Measurements from ENCODE around the gene LPP.
A peak's percentile ranks its signal among the peaks of the same experiment; 100 is the strongest.

The LPP gene

GRCh38 chr3:188256758-188257157 is 102.8 kb downstream of the LPP start:
- no peak for DNase-seq

DNA sequence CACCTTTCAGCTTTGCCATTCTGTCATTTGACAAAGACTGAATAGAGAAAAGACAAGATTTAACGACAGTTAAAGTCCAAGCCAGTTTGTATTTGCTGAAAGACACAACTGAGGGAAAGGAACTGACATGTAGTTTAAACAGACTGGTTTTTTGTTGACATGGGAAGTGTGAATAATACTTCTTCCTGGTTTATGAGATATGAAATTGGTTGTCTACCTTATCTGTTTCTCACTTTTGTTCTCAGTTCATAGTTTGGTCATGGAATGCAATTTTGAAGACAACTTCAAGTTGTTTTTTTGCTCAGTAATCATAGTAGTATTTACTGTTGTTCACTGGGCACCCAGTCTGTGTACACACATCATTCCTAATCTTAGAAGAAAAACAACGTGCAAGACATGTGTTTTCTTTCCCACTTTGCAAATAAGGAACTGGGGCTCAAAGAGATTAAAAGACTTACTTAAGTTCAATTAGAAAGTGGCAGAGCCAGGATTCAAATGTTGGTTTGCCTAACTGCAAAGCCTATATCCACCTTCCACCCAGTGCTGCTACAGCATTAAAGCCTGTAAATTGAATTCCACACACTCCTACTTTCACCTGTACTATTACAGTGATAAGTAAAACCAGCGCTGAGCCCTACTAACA is 103.5 kb downstream of the LPP start:
- DNase-seq: no peak

- DNase-seq: no peak
Measured at GRCh38 chr3:188259191-188259590, 105.2 kb downstream of the LPP start.

GRCh38 chr3:188259596-188259995 is 105.6 kb downstream of the LPP start:
- DNase-seq: no peak

DNA sequence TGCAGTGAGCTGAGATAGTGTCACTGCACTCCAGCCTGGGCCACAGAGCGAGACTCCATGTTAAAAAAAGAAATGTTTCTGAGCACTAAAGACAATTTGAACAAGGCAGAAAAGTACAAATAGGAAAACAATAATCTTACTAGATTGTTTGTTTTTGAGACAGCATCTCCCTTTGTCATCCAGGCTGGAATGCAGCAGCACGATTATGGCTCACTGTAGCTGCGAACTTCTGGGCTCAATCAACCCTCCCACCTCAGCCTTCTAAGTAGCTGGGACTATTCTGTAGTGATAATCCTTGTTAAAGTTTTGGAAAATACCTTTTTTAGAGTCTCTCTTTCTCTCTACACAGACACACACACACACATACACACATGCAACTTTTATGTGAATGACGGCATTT is 107.1 kb downstream of the LPP start:
- no peak for DNase-seq

GRCh38 chr3:188262488-188262887 is 108.5 kb downstream of the LPP start:
- DNase-seq: no peak

- DNase-seq: peak; percentile 50 to 87
Measured at GRCh38 chr3:188262913-188263683, 109.1 kb downstream of the LPP start.

GRCh38 chr3:188264226-188265207 is 110.6 kb downstream of the LPP start:
- peak in 1 of 2 donors; percentile 5 for DNase-seq

- DNase-seq: no peak
Measured at GRCh38 chr3:188266562-188267274, 112.8 kb downstream of the LPP start.

DNA sequence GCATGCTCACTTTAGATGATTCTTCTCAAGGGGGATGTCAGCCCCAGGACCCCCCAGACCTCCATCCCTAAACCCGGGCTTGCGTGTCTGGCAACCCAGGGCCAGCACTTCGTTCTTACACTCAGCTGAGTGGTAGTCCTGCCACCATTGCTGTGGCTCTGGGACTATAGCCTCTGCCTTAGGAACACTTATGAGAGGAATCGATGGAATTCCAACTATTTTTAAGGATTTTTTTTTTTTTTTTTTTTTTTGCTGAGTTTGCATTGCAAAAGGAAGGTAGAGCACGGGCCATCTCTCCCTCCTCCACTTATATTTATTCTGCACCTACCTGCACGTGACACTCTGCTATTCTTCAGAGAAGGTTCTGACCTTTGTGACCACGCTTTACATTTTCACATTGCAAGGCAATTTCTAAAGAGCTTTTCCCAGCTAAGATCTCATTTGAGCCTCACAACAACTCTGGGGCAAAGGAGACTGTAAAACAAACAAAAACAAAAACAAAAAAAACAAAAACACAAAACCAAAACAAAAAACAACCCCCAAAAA is 113.9 kb downstream of the LPP start:
- DNase-seq: no peak

DNA sequence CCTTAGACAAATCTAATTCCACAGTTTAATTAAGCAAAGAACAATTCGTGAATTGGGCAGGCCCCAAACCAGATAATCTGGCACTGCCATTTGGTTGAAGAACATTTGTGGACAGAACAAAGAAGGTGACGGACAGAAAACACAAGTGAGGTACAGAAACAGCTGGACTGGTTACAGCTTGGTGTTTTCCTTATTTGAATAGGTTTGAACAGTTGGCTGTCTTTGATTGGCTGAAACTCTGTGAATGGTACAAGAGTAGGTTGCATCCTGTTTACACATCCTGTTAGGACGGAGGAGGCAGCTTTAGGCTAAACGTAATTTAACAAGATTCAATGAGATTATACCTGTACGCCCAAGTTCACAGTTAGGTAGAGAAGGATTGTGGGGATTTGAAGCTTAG is 114.4 kb downstream of the LPP start:
- DNase-seq: no peak

- no peak for DNase-seq
Measured at GRCh38 chr3:188269040-188269439, 115.1 kb downstream of the LPP start.

- DNase-seq: peak; percentile 16 to 48
Measured at GRCh38 chr3:188270423-188270972, 116.5 kb downstream of the LPP start.

DNA sequence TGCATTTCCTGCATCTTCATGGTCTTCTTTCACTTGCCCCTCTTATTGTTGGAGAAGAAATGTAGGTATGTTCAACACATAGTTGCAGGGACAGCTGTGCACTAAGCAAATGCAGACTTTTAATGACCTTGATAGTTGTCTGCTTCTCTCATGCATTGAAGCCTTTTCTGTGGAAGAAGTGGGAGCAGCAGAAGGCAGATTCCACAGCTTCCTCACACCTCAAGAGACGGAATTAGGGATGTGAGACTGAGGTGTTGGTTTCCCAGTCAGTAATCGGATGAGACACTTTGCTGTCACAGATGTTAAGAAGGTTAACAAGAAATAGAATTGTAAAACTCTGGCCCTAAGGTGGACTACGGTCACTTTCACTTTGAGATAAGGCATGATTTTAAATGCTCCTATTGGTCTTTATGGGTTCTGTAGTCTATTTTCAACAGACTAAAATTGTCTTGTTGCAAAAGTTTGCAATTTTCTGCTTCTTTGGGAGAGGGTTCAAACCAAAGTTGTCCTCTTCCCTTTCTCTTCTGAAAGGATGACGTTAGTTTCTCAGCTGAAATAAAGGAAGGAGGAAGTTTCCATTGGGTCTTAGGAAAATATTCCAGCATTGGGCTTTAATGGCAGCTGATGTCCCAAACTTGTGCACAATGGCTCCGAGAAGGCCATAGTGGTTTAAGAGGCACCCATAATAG is 117.4 kb downstream of the LPP start:
- DNase-seq: no peak

GRCh38 chr3:188272481-188273372 is 118.8 kb downstream of the LPP start:
- peak in 1 of 2 donors; percentile 10 for DNase-seq

GRCh38 chr3:188274249-188274915 is 120.4 kb downstream of the LPP start:
- no peak for DNase-seq

DNA sequence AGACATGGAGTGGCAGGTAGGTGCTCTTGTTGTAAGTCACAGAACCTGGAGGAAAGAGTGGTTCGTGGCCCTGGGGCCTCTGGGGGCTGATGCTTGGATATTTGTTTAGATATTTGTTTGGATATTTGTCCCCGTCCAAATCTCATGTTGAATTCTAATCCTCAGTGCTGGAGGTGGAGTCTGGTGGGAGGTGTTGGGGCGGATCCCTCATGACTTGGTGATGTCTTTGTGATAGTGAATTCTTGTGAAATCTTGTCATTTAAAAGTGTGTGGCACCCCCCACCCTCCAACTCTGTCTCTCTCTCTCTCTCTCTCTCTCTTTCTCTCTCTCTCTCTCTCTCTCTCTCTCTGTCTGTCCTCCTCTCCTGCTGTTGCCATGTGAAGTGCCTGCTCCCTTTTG is 122.4 kb downstream of the LPP start:
- no peak for DNase-seq

DNA sequence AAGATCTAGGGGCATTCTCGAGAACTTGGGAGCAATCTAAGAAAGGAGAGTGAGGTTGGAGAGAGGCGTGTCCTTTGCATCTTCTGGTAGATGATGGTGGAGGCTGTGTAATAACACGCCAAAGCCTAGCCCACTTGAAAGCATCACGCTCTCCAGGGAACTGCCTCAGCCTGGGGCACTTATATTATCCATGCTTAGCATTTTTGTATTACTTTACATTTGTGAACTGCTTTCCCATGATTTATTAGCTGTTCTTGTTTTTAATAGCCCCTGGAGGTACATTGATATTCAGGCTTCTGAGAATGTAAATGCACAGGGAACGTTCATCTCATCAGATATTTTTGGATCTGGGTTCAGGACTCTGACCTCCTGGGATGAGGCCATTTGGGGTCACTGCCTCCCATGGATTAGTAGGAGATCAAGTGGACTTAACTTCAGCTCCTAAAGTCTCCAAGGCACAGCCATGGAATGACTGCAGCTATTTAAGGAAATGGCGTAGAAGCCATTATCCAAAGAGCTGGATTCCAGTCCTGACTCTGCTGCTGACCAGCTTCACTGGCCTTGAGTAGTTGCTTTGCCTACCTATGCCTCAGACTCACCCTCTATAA is 124.9 kb downstream of the LPP start:
- DNase-seq: no peak
